GM19463 (cell line): ENCODE results near the gene SLC31A1.
"Not testable (repeated sequence)": the region's sequence is repeated elsewhere in the genome, so short reads cannot be mapped to it uniquely, and the experiment has no call there.

Source experiments
- ATAC-seq: cut with Tn5 transposase; IDR thresholded peaks from one replicate; pipeline ENCODE4 v1.9.1; 2021; ENCODE audit warnings: mild to moderate bottlenecking, moderate library complexity; ENCODE audit not compliant: unreplicated experiment

Gene SLC31A1

DNA sequence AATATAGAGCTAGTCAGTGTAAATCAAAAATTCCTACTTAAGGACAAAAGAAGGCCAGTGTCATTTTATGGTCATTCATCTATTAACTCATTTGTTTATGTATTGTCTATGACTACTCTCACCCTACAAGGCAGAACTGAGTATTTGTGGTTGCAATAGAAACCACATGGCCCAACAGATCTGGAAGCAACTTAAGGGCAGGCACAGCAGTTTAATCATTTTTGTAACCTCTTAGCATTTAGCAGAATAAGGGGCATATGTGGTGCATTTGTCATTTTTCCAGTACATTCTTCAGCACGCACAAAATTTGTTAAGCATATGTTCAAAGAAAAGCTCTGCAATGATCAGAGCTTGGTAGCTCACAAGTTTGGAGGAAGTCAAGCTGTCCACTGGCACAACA is 1.4 kb upstream of the SLC31A1 start:
- ATAC-seq: peak; percentile 50

DNA sequence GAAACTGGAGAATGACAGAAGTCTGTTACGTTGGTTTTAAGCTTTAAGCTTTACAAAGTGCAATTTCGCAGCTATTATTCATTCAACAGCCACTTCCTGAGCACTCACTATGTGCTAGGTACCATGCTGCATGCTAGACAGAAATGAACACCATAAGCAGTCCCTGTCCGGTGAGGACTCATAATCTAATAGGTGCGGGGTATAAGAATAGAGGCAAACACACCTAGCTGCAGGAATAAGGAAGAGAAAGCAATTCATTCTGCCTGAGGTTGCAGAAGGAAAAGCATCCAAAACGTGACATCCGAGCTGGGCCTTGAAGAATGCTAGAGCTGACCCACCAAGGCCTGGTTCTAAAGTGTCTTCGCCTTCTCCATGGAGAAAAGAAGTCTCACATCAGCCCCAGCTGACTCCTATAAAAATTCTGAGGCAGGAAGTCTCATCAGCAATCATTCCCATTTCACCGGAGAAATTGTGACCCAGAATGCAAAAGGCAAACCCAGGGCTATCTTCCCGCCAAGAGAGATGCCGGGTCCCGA is 809 bp upstream of the SLC31A1 start:
- ATAC-seq: no peak

DNA sequence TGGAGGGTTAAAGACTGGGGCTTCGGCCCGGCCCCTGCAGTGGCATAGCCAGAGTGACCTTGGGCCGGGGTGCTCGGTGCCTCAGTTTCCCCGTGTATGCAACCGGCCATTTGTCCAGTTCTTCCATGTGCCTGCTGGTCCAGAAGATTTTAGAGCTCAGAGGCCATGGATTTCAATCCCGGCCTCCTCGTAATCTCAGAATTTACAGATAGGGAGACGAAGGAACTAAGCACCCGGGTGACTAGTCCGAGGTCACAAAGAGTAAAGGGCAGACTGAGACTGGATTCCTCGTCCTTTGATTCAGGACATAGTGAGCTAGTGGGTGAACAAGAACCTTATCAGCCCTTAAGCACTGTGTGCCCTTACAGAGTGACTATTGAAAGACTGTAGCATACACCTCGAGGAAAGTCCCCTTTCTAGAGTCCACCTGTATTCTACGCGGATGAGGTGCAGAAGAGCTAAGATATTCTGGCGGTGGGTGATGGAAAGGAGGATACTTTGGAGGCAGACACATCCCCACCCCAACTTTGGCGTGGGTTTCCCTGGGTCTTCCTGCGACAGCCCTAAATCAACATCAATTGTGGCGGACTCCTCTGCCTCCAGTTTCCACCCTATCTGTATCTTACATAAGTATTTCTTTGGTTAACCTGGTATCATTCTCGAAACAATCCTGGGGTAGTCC is 597 bp downstream of the SLC31A1 start:
- ATAC-seq: no peak

DNA sequence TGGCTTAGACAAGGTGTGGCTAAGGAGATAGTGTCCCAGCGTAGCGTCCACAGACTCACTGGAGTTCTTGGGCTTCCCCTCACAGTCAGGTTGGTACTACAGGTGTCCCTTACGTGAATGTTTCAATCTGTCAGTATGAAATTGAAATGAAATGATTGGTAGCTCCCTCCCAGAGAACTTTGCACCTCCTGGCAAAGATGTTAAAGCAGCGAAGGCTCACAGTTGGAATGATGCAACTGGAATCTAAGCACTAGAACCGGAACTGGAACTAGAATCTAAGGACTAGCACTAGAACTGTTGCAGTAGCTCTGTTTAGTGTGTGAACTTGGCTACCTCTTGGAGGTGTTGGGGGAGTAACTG is 1.1 kb downstream of the SLC31A1 start:
- no peak for ATAC-seq

DNA sequence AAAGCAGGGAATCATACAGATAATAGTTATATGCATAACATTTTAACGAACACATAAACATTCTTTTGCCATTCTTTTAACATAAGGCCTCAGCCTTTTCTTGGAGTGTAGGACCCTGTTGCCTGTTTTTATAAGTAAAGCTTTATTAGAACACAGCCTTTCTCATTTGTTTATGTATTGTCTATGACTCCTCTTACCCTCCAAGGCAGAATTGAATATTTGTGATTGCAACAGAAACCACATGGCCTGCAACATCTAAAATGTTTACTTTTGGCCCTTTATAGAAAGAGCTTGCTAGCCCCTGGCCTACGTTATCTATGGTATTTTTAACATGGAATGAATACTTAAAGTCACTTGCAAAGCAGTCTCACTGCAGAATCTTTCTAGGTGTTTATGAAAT is 2.6 kb downstream of the SLC31A1 start:
- ATAC-seq: no peak

DNA sequence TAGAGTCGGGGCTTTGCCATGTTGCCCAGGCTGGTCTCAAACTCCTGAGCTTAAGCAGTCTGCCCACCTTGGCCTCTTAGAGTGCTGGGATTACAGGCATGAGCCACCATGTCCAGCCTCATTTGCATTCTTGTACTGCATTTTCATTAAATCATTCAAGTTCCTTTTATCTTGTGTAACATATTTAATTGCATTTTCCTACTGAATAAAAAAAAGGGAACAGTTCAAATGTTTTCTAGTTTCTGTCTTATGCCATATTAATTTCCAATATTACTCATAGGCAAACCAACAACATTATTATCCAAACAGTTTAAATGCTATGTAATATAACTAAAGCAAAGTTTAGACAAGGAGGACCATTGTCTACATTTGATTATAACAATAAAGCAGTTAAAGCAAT is 6.1 kb downstream of the SLC31A1 start:
- ATAC-seq: no peak

DNA sequence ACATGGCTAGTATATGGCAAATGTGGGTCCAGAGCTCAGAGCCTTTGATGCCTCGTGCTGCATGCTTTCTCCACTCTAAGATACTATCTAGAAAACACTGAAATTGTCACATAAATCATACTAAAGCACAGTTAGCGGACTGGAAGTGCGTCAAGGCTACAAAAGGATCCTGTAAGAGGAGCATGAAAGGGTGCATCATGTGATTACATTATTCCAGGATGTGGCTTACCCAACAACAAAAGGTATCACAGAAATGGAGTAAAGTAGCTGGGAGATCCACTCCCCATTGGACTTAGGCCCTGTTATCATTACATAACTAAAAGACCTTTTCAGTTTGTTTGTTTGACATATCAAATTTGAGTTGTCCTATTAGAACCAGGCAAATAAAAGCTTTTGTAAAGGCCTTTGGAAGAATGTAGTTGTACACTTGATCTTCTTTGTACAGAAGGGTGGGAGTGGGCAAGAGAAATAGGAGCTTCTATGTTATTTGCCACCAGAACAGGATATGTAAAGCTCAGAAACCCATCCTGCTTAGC is 6.9 kb downstream of the SLC31A1 start:
- ATAC-seq: no peak

DNA sequence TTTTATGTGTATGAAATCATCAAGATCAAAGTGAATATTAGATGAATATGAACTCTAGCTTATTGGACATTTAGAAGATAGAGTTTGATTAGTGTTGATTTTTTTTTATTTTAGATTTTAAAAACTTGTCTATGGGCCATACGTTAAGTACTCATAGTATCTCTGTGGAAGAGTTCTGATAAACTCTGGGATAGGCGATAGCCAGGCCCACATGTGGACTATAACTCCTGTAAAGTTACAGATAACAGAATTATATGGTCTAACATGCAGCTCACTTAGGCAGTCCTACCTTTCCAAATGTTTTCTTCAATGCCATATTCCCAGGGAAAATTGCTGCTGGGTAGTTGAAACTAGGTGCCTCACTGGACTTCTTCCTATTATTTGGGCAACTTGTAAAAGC is 10.4 kb downstream of the SLC31A1 start:
- no peak for ATAC-seq

DNA sequence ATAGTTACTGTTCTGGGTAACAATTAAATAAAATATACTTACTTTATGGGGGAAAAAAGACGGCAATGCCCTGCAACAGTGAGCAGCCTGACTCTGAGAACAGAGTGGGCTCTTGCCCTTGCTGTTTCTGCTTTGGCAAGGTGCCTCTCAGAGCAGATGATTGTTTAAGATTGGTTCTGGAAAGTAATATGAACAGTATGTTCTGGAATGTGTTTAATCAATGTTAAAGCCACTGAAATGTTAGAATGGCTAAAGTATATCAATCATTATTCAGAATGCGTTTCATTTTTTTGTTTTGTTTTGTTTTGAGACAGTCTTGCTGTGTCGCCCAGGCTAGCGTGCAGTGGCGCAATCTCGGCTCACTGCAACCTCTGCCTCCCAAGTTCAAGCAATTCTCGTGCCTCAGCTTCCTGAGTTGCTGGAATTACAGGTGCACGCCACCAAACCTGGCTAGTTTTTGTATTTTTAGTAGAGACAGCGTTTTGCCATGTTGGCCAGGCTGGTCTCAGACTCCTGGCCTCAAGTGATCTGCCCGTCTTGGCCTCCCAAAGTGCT is 14.4 kb downstream of the SLC31A1 start:
- ATAC-seq: not testable (repeated sequence)

DNA sequence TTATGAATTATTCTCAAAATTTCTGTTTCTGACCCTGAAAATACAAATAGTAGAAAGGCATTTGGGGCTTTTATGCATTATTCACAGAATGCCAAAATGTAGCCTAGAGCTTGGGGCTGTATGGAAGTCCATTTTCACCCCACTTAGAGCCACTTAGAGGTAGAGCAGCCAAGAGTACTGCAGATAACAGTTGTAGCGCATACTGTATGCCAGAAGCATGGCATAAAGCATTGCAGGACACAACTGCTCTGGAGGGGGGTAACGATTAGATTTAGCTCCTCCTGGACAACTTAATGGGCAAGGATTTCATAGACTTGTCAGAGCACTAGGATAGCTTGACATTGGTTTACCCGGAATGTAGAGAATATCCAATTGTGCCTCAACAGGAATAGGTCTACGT is 15.7 kb downstream of the SLC31A1 start:
- ATAC-seq: no peak

DNA sequence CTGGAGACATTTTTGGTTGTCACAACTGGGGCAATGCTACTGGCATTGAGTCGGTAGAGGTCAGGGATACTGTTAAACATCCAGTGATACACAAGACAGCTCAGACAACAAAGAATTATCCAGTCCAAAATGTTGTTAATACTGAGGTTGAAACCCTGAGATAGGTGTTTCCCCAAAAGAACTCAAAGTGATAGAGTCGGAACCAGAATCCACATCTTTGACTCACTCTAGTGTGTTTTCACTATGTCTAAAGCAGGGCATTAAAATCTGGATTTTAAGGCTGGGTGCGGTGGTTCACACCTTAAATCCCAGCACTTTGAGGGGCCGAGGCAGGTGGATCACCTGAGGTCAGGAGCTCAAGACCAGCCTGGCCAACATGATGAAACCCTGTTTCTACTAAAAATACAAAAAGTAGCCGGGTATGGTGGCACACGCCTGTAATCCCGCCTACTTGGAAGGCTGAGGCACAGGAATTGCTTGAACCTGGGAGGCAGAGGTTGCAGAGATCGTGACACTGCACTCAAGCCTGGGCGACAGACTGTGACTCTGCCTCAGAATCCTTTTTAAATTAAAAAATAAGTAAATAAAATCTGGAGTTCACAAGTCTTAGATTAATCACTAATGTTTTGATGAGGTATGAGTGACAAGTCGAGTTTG is 17.0 kb downstream of the SLC31A1 start:
- ATAC-seq: no peak

DNA sequence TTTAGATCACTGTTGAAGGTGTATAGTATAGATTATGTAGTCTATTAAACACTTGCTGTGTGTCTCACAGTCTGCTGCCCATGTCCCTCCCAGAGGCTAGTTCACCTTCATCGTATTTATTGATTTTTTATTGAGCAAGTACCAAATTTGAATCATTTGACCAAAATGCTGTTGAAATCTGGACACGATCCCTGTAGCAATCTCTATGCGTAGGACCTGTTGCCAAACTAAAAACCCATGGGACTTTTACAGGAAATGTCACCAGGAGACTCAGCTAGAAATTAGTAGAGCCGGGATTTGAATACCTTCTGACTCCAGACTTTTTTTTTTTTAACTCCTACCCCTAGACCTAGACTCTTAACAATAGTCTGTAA is 17.5 kb downstream of the SLC31A1 start:
- ATAC-seq: no peak

DNA sequence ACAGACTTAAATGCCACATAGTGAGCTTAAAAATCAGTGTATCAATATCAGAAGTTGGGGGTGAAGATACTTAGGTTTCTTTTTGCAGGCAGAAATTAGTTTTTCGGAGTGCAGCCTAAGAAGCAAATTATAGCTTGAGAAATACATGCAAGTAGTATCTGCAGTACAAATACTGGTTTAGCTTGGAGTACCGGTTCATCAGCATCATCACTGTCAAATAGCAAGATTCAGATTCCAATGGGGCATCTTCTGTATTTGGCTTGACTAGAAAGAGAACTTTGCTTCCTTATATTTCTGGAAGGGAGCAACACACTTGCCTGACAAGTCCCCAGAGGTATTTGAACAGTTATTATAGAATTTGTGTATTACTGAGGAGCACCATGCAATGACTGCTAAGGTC is 19.8 kb downstream of the SLC31A1 start:
- no peak for ATAC-seq

DNA sequence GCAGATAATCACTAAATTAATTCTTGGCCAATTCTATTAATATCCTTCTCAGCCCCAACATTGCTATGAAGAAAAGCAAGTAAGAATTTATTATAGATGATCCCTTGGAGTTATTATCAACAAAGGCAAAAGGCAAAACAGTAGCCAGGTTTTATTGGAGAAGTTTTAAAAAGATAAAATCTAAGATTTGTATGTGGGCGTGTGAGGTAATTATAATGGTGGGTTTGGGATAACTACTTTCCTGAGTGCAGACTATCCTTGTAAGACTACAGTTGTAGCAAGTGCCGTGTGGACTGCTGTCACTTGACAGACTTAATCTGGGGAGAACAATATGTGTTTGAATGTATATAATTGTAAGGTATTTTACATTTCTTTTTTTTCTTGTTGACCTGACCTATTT is 23.2 kb downstream of the SLC31A1 start:
- no peak for ATAC-seq

DNA sequence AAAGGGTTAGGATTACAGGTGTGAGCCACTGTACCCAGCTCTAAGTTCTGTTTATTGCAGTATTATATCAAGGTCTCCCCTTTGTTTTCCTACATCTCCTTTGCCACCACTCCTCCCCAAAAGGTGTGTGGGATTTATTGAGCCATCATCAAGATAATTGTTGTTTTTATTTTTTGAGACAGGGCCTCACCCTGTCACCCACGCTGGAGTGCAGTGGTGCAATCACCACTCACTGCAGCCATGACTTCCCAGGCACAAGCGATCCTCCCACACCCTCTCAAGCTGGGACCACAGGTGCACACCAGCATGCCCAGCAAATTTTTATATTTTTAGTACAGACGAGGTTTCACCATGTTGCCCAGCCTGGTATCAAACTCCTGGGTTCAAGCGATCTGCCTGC is 24.6 kb downstream of the SLC31A1 start:
- ATAC-seq: no peak

DNA sequence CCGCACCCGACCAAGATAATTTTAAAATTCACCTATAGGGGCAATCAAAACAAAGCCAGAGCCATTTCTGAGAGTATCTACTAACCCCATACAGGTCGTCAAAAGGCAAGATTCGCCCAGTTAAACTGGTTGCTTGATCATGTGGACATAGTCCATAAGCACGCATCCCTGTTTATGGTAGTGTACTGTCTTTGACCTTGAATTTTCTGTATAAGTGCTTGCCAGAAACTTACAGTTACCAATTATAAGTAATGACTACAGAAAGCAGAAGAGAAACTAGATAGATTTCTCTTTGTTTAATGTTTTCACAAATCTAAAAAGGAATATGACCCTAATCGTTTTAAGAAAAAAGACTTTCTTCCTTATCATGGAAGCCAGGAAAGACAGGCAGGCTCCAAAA is 25.6 kb downstream of the SLC31A1 start:
- no peak for ATAC-seq

DNA sequence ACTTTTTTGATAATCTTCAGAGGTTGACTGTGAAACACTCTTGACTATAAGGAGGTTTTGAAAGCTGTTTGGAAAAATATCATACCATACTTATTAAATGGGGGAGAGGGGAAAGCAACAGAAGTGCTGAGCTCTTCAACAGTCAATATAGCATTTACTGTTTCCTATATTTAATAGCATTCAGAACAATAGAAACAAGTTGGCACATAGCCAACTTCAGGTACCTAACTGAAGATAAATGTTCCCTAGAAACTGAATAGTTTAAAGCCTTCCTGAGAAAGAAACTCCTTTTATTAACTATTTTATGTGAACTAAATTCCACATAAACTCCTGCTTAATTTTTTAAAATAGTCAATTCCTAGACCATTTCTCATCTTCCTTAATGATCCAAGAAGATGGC is 26.3 kb downstream of the SLC31A1 start:
- no peak for ATAC-seq

DNA sequence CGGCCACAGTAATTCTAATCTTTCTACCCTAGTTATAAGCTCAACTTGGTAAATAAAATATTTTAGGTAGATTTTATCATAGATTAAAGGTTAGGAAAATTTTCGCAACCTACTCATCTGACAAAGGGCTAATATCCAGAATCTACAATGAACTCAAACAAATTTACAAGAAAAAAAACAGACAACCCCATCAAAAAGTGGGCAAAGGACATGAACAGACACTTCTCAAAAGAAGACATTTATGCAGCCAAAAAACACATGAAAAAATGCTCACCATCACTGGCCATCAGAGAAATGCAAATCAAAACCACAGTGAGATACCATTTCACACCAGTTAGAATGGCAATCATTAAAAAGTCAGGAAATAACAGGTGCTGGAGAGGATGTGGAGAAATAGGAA is 28.3 kb downstream of the SLC31A1 start:
- ATAC-seq: not testable (repeated sequence)

DNA sequence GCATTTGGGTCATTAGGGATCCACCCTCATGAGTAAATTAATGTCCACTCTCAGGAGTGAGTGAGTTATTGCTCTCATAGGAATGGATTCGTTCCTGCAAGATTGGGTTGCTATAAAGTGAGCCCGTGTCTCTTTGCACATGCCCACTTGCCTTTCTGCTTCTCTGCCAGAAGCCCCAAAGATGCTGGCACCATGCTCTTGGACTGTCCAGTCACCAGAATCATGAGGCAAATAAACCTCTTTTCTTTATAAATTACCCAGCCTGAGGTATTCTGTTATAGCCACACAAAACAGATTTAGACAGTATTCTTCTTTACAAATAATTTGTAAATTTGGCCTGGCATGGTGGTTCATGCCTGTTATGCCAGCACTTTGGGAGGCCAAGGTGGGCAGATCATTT is 29.5 kb downstream of the SLC31A1 start:
- no peak for ATAC-seq

DNA sequence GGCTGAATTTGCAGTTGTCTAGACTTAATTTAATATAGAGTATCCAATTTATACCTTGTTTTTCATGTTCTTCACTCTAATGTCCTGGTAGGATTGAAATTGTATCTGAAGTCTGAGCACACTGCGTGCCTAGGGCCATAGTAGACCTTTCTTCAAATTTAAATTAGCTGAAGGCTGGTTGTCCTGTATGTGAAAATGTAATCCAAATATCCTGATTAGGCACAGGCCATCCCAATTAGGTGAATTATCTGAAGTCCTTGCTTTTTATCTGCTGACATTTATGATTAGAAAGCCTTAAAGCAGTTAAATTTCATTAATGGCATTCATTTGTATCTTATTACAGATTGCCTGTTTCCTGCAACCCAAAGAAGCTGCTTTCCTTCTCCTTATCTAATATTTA is 33.6 kb downstream of the SLC31A1 start:
- no peak for ATAC-seq

DNA sequence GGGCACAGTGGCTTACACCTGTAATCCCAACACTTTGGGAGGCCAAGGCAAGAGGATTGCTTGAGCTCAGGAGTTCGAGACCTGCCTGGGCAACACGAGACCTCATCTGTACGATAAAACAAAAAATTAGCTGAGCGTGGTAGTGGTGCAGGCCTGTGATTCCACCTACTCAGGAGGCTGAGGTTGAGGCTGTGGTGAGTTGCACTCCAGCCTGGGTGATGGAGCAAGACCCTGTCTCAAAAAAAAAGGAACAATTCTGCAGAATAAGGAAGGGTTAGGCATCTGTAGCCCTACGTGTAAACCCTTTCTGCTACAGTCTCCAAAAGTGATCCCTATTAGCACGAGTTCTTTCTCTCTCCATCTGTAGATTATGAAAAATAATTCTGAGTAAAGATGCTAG is 34.1 kb downstream of the SLC31A1 start:
- ATAC-seq: no peak

DNA sequence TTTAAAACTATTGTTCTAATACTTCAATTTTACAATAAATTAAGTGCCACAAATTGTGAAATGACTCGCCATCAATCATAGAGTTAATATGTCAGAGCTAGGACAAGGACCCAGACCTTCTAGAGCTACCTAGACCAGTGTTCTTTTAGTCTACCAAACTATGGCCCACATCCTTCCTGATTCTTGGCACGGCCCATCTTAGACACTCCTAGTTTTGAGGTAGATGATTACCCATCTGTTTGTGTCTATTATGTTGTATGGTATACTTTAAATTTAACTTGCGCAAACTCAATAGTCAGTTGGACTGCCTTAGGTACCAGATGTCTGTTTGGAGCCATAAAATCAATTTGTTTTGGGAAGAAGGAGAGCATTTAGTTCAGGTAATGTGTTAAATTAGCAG is 36.5 kb downstream of the SLC31A1 start:
- no peak for ATAC-seq
